Breast epithelium (tissue), 4 donors: ENCODE data around the gene TPK1. TPM values are rescaled to one million over a fixed set of nuclear protein-coding genes. Genes with fewer than 3 reads are reported as not detected.

Source experiments
- DNase-seq, 2 donors: peaks; one replicate each; pipeline ENCODE4 v3.0.0-alpha.2; 2019; ENCODE audit warnings: low spot score in 2 of 2
- H3K27ac ChIP-seq, 2 donors: fragments of 200-600 bp; sonication (generic) in 1 of 2; one replicate each; pipeline ENCODE4 v1.5.1; 2016 to 2019; ENCODE audit warnings: mild to moderate bottlenecking in 1 of 2
- H3K27me3 ChIP-seq, 2 donors: fragments of 200-600 bp; sonication (generic) in 1 of 2; one replicate each; pipeline versions ENCODE4 v1.5.1 to v1.6.0; 2017 to 2019; ENCODE audit warnings: control low read depth in 1 of 2, mild to moderate bottlenecking in 1 of 2
- H3K36me3 ChIP-seq: fragments of 200-600 bp; one replicate; pipeline ENCODE4 v1.5.1; 2019
- H3K4me1 ChIP-seq, 2 donors: fragments of 200-600 bp; sonication (generic); one replicate each; pipeline ENCODE4 v1.5.1; 2016 to 2019; ENCODE audit warnings: control low read depth in 1 of 2
- H3K4me3 ChIP-seq, 3 donors: fragments of 200-600 bp; sonication (generic); 1 replicate in 2 of 3; 2 replicates in 1 of 3; pipeline ENCODE4 v1.5.1; 2016 to 2019; ENCODE audit warnings: mild to moderate bottlenecking in 3 of 3, moderate library complexity in 2 of 3
- H3K9me3 ChIP-seq, 2 donors: fragments of 200-600 bp; sonication (generic) in 1 of 2; one replicate each; pipeline ENCODE4 v1.5.1; 2016 to 2019; ENCODE audit warnings: control low read depth in 1 of 2
- CTCF ChIP-seq, 3 donors: fragments of 450-650 bp; IDR thresholded peaks; one replicate each; pipeline ENCODE4 v1.5.1; 2016 to 2017; ENCODE audit warnings: antibody characterized with exemption in 3 of 3, mild to moderate bottlenecking in 3 of 3, moderate library complexity in 3 of 3
- POLR2A ChIP-seq: fragments of 450-650 bp; IDR thresholded peaks from one replicate; pipeline ENCODE4 v1.6.1; 2016; ENCODE audit warnings: antibody characterized with exemption, mild to moderate bottlenecking, moderate library complexity
- POLR2AphosphoS5 ChIP-seq, 3 donors: sonication (generic); formaldehyde crosslinking; IDR thresholded peaks; one replicate each; pipeline ENCODE4 v1.6.1; 2017; ENCODE audit warnings: antibody characterized with exemption in 3 of 3
- intact Hi-C: fragments of 100-400 bp; cut with DNase I; formaldehyde crosslinking; loops from one replicate; pipeline ENCODE4 v1.15.1; 2023; ENCODE audit warnings: low total_unique reads
- total RNA-seq, 3 donors: library from RNA; depleted of rRNA; stranded (reverse); fragments of >200 nt; gene quantifications; one replicate each; pipeline ENCODE4 v1.1.0, GENCODE V29; 2016

Gene TPK1
- total RNA-seq, 3 donors from 2014 or later, result 4.8 to 9.8 (median 7.9) TPM

GRCh38 chr7:144529269-144529926 lies 306.5 kb downstream of the TPK1 start:
- Histone ChIP-seq H3K27ac (no peak overlapping the region), H3K4me3 (no peak overlapping the region), H3K4me1 (no peaks in the 10 kb centered on the region), H3K36me3 (no peaks in the 10 kb centered on the region), H3K27me3 (no peaks in the 10 kb centered on the region), H3K9me3 (no peaks in the 10 kb centered on the region)
- no peak for DNase-seq
- TF ChIP-seq CTCF (IDR thresholded peaks at IDR 0.05), result no peak
- TF ChIP-seq POLR2A, result no peak
- no peak for TF ChIP-seq POLR2AphosphoS5 (IDR thresholded peaks at IDR 0.05)
- intact Hi-C loops, result no loop called here

- H3K27me3 ChIP-seq, result no peaks in the 10 kb centered on the region
- no peaks in the 10 kb centered on the region for H3K4me1 ChIP-seq
- H3K4me3 ChIP-seq, result no peak overlapping the region
- H3K9me3 ChIP-seq, result no peaks in the 10 kb centered on the region
- intact Hi-C loops, result no loop called here
- TF ChIP-seq POLR2A, result no peak
- TF ChIP-seq POLR2AphosphoS5 (IDR thresholded peaks at IDR 0.05), result no peak
- DNase-seq, result no peak
- H3K27ac ChIP-seq, result no peak overlapping the region
- no peaks in the 10 kb centered on the region for H3K36me3 ChIP-seq
These were observed 307.3 kb downstream of the TPK1 start for GRCh38 chr7:144528536-144529045.

GRCh38 chr7:144527051-144527471 lies 308.8 kb downstream of the TPK1 start:
- H3K9me3 ChIP-seq, result no peaks in the 10 kb centered on the region
- no peaks in the 10 kb centered on the region for H3K27me3 ChIP-seq
- H3K4me3 ChIP-seq, result no peak overlapping the region
- no peak for DNase-seq
- intact Hi-C loops, result no loop called here
- H3K27ac ChIP-seq, result no peak overlapping the region
- no peak for TF ChIP-seq POLR2A
- no peak for TF ChIP-seq POLR2AphosphoS5 (IDR thresholded peaks at IDR 0.05)
- TF ChIP-seq CTCF (IDR thresholded peaks at IDR 0.05), result no peak
- H3K36me3 ChIP-seq, result no peaks in the 10 kb centered on the region
- H3K4me1 ChIP-seq, result no peaks in the 10 kb centered on the region

GRCh38 chr7:144525956-144526355 lies 309.9 kb downstream of the TPK1 start:
- intact Hi-C loops, result no loop called here
- Histone ChIP-seq H3K36me3 (no peaks in the 10 kb centered on the region), H3K27me3 (no peaks in the 10 kb centered on the region), H3K9me3 (no peaks in the 10 kb centered on the region), H3K27ac (no peak overlapping the region), H3K4me3 (no peak overlapping the region), H3K4me1 (no peaks in the 10 kb centered on the region)
- DNase-seq, result no peak
- no peak for TF ChIP-seq POLR2A
- no peak for TF ChIP-seq CTCF (IDR thresholded peaks at IDR 0.05)
- no peak for TF ChIP-seq POLR2AphosphoS5 (IDR thresholded peaks at IDR 0.05)

GRCh38 chr7:144524271-144524670 lies 311.6 kb downstream of the TPK1 start:
- no peak overlapping the region for H3K27ac ChIP-seq
- no peaks in the 10 kb centered on the region for H3K36me3 ChIP-seq
- DNase-seq, result no peak
- H3K9me3 ChIP-seq, result no peaks in the 10 kb centered on the region
- H3K27me3 ChIP-seq, result no peaks in the 10 kb centered on the region
- H3K4me1 ChIP-seq, result no peaks in the 10 kb centered on the region
- H3K4me3 ChIP-seq, result no peak overlapping the region
- intact Hi-C loops, result no loop called here
- TF ChIP-seq CTCF (IDR thresholded peaks at IDR 0.05), result no peak
- no peak for TF ChIP-seq POLR2A
- TF ChIP-seq POLR2AphosphoS5 (IDR thresholded peaks at IDR 0.05), result no peak
